ENCODE measurements around the gene TMEM201.

Gene TMEM201

DNA sequence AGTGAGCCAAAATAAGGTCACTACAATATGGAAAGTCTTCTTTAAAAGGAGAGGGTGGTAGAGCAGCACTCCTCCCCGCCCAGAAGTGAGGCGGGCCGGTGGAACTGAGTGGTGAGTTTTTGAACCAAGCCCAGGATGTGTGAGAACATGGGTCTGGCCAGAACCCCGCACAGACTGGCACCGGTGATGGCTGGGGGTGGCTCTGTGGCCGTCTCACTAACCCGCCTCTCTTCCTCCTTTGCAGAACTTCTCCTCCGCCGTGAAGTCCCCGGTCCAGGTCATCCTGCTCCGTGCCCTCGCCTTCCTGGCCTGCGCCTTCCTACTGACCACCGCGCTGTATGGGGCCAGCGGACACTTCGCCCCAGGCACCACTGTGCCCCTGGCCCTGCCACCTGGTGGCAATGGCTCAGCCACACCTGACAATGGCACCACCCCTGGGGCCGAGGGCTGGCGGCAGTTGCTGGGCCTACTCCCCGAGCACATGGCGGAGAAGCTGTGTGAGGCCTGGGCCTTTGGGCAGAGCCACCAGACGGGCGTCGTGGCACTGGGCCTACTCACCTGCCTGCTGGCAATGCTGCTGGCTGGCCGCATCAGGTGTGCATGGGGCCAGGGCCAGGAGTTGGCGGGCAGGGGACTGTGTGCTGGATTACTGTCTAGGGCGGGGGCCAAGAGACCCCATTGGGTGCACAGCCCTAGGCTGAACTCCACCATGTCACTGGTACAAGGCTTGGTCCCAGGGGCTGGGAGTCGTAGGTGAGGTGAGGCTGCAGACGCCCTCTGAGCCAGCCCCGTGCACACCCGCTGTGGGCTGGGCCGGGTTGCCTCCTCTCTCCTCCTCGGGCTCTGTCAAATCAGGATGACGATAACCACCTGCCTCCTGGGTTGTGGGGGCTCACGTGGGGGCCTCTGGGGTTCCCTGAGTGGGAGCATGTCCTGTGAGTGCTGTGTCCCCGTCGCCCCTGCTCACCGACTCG lies 12.4 kb downstream of the TMEM201 start:
- no peak for DNase-seq

- no peak for DNase-seq
Observed at GRCh38 chr1:9601942-9602793, 13.5 kb downstream of the TMEM201 start.

GRCh38 chr1:9602794-9603167 lies 14.1 kb downstream of the TMEM201 start:
- no peak for DNase-seq

DNA sequence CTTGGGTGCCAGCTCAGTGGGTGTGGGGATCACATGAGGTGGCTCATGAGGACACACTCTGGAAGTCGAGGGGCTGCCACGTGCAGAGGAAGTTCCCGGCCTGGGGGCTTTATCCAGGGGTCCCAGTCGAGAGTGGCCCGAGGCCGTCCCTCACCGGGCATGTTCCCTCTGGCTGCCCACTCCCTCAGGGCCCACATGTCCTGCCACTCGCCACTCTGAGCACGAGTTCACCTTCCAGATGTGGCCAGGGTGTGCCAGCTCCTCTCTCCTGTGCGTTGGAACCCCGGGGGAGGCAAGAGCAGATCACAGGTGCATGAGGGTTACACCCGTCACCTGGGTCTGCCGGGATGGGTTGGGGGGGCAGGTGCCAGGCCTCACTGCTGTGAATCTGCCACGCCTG lies 14.6 kb downstream of the TMEM201 start:
- no peak for DNase-seq

GRCh38 chr1:9603766-9604753 lies 15.3 kb downstream of the TMEM201 start:
- DNase-seq = no peak

DNA sequence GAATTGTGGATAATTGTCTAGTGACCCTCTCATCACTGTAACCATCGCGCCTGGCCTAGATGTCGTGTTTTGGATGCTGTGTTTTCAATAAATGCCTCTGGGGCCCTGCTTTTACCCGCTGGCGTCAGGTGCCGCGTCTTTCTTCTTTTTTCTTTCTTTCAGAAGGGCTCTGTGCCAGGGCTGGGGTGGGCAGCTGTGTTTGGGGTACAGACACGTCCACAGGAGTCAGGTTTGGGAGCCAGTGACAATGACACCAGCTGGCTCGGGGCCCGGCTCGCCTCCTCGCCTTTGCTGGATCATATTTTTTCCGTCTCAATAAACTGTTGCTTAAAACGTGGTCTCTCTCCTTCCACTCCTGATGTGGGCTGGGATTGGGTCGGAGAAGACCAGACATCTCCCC lies 16.1 kb downstream of the TMEM201 start:
- no peak for DNase-seq

- no peak for DNase-seq
Observed at GRCh38 chr1:9605946-9606455, 17.3 kb downstream of the TMEM201 start.

DNA sequence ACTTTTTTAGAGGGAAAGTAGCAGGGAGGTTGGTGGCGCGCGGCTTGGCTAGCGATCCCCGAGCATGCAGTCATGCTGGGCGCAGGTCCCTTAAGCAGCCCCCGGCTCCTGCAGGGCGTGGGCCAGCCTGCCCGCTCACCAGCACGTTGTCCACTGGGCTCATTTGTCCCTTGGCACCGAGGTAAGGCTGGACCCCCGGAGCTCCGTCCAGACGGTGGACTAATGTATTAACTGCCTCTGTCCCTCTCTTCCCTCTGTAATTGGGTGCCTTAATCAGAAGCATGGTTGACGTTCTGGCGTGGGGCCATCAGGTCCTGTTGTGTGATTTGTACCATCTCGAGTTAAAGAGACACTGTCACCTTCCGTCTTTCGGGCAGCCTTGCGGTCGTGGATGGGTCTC lies 17.7 kb downstream of the TMEM201 start:
- no peak for DNase-seq

- no peak for DNase-seq
Observed at GRCh38 chr1:9606948-9607347, 18.2 kb downstream of the TMEM201 start.

DNA sequence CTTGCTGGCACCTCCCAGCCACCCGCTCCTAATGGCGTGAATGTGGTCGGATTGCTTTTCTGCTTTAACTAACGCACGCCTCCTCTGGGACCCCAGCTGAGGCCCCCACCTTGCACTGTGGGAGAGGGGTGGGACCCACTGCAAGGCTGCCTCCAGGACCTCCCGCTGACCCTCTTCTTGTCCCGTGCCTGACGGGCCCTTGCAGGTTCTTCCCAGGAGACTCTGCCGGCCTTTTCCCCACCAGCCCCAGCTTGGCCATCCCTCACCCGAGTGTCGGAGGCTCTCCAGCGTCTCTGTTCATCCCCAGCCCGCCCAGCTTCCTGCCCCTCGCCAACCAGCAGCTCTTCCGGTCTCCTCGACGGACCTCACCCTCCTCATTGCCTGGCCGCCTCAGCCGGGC lies 18.6 kb downstream of the TMEM201 start:
- no peak for DNase-seq

DNA sequence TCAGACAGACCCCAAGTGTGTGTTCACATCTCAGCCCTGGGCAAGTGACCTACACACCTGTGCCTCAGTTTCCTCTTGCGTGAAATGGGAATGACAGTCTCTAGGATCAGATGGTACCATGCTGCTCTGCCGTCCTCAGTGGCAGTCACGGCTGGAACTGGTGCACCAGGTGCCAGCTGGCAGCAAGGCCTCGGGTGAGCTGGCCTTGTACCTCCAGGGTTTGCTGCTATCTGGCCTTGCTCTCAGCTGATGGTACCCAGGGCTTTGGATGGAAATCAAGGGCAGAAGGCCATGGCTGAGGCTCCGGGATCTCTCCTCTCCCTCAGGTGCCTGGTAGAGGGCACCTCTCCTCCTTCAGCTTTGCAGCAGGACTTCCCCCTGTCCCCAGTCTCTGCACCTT lies 21.3 kb downstream of the TMEM201 start:
- no peak for DNase-seq

DNA sequence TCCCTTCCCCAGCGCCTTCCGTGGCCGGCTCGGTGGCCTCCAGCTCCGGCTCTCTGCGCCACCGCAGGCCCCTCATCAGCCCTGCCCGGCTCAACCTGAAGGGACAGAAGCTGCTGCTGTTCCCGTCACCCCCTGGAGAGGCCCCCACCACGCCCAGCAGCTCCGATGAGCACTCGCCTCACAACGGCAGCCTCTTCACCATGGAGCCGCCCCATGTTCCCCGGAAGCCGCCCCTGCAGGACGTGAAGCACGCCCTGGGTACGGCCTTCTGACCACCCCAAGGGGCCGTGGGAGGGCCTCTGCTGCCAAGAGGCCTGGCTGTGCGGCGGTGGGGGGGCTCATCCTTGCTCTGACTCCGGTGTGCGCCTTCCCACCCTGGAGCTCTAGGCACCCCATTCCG lies 21.8 kb downstream of the TMEM201 start:
- no peak for DNase-seq

- no peak for DNase-seq
Observed at GRCh38 chr1:9611716-9612115, 23.0 kb downstream of the TMEM201 start.

GRCh38 chr1:9612162-9612845 lies 23.6 kb downstream of the TMEM201 start:
- DNase-seq = no peak

DNA sequence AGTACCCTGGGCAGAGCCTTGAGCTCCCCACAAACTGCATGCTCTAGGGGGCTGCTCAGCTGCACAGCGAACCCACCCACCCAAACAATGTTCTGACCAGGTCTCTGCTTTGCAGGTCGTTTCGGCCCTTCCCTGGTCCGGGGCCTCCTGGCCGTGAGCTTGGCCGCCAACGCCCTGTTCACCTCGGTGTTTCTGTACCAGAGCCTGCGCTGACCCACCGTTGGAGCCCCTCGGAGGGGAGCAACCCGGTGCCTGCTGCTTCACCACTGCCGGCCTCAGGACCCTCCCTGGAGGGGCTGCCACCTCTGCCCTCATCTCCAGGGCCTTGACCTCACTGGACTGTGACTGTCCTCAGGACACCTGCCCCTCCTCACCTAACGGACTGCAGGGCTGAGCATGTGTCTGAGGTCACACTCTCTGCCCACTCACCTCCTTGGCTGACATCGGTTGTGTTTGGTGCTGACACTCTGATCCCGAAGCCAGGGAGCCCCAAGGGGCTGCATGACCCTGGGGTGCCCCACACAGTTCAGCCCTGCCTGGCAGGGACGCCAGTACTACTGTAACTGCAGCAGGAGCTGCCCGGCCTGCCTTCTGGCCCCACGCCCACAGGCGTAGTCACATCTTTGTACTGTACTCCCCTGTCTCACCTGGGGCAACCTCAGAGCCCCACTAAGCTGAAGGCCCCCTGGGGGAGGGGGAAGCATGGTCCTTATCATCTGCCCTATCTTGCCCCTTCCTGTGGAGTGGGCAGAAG lies 24.3 kb downstream of the TMEM201 start:
- no peak for DNase-seq

DNA sequence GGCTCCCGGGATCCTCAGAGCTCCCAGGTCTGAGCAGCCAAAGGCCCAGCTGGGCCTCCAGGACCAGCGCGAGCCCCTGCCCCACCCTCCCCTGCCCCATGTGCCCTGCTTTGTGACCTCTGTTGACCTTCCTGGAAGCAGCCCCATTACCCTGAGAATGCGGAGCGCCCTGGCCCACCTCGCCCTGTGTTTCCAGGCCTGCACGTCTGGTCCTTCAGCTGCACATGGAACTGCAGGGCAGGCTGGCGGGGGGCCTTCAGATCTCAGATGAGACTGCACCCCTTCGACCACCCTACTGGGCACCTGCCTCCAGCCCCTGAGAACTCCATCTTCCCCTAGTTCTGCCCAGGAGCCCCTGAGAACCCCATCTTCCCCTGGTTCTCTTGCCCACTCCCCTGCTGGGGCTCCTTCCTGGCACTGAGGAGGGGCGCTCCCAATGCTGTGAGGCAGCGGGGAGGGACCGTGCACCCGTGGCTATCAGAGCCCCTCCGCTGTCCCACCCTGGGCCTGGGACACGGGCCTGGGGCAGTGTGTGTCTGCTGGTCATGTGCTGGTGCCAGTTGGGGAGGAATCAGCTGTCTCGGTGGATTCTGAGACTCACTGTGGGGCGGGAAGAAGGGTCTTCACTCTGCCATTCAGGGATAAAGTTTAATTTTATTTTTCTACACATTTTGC lies 25.1 kb downstream of the TMEM201 start:
- no peak for DNase-seq

- peak; percentile 47 for DNase-seq
Observed at GRCh38 chr1:9615316-9616063, 26.8 kb downstream of the TMEM201 start.

DNA sequence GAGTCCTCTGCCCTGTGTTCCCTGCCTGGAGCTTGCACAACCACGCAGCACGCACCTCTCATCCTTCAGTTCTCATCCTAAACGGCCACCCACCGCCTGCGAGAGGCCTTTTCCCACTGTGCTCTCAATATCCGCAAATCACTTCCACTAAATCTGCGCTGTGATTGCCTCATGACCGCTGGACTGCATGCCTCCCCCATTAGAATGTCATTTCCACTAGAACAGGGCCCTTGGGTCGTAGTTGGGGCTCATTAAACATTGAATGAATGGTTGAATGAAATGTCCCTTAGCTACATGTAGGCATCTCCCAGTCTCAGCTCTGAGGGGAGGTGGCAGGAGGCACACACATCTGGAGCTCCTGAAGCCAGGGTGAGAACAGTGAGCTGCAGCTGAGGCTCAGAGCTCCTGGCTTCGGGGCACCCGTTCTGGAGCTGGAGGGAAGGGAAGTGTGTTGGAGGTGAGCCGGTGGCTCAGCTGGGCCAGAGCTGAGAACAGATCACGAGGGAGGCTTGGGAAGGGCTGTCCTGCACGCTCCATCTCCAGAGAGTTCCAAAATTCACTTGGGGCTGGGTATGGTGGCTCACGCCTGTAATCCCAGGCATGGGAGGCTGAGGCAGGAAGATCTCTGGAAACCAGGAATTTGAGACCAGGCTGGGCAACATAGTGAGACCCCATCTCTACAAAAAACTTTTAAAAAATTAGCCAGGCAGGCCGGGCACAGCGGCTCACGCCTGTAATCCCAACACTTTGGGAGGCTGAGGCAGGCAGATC lies 30.4 kb downstream of the TMEM201 start:
- DNase-seq = no peak

- no peak for DNase-seq
Observed at GRCh38 chr1:9621032-9621431, 32.3 kb downstream of the TMEM201 start.

All from stimulated activated CD4-positive, alpha-beta T cell treated with anti-CD3 and anti-CD28 coated beads, Interleukin-2, amount 100 ng/mL, for 48 hours (primary cell).